Stimulated activated CD8-positive, alpha-beta memory T cell treated with anti-CD3 and anti-CD28 coated beads, Interleukin-15, amount 100 ng/mL, for 48 hours (primary cell): ENCODE data around the gene KAT2B.

Experiments used
- DNase-seq, 2 donors: peaks; one replicate each; pipeline ENCODE4 v3.0.0-alpha.2; 2020; ENCODE audit warnings: low read depth in 2 of 2

Gene KAT2B

DNA sequence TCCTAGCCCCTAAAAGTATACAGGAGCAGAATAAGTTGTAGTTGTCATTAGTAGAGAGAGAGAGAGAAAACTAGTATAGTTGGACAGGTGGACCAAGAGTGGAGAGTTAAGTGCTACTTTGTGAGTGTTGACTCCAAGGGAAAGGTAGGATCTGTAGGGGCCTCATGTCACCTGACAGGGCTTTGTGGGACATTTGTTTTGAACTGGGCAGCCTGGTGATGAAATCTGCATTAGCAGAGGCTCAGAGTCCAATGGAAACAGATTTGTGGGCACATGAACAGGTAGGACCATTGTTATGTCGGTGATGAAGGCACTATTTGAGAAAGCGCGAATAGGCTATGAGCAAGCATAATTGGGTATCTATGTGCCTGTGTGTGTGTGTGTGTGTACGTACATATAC is 102.3 kb downstream of the KAT2B start:
- DNase-seq, result no peak

DNA sequence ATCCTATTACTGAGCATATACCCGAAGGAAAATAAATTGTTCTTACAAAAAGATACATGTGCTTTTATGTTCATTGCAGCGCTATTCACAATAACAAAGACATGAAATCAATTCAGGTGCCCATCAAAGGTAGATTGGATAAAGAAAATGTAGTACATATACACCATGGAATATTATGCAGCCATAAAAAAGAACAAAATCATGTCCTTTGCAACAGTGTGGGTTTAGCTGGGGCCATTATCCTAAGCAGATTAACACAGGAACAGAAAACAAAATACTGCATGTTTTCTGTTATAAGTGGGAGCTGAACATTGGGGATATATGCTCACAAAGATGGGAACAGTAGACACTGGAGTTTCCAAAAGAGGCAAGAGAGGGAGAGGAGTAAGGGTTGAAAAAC is 103.3 kb downstream of the KAT2B start:
- DNase-seq, result no peak

DNA sequence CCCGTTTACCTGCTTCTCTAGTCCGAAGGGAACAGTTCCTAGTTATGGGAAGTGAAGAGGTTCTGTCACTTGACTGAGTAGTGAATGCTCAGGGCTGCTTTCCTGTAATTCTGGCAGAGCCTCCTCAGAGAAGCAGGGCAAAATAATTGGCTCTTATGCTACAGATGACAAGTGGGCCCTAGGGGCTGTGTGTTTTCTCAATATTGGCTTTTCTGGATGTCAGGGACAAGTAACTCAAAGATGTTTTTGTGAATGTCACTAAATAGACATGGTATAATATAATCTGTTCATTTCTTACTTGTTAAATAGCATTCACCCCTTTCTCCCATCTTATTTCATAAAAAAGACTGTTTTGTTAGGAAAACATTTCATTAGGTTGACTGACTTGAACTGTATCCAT is 105.6 kb downstream of the KAT2B start:
- no peak for DNase-seq

DNA sequence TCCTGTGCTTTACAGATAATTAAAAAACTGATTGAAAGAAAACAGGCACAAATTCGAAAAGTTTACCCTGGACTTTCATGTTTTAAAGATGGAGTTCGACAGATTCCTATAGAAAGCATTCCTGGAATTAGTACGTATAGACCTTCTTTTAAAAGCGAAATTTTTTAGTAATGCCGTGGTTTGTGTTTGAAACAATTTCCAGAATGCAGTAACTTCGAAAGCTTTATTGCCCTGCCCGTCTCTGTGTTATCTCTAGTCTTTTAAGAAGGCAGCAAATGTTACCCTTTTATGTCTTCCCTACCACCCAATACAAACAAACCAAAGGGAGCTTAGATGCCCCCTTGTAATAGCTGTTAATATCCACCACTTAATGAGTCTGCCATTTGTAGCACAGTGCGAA is 106.1 kb downstream of the KAT2B start:
- no peak for DNase-seq

DNA sequence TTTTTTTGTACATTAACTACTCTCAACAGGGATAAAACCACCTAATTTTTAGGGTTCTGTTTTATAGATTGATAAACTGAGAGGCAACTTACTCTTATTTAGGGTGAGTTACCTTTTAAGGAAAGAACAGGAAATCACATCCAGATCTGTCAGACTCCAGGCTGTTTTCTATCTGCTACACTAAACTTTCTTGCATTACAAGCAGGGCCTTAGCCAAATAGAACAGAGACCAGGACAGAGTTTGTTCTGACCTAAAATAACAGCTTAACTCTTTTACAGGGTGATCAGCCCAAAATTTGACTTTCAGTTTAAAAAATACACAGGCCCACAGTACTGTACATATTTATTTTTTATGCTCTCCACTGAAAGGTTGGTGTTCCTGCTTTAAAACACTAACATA is 107.1 kb downstream of the KAT2B start:
- no peak for DNase-seq

DNA sequence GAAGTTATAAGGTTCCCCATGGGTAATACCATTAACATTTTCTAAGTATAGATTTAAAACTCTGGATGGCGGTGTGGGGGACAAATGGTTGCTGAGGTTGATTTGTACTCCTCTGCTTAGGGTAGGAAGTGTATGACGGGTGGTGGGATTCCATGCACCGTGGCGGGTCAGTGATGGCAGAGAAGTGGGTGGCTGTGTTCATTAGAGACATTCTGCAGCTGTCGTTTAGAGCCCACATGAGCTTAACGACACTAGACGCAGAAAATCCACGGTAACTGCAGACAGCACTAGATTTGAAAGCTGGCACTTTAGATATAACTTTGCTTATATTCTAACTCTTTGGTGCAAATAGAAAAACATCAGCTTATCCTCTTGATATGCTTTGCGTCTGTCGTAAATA is 108.2 kb downstream of the KAT2B start:
- no peak for DNase-seq

DNA sequence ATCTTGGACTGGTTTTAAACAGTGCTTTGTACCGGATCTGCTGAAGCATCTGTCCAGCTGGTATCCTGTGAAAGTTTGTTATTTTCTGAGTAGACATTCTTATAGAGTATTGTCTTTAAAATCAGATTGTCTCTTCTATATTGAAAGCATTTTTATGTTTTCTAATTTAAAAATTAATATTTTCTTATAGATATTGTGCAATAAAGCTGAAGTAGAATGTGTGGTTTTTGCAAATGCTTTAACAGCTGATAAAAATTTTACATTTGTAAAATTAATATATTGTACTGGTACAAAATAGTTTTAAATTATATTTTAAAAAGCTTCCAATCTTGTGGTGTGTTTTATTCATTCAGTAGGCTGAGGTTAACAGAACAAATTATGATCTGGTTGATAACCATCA is 113.8 kb downstream of the KAT2B start:
- DNase-seq, result no peak

DNA sequence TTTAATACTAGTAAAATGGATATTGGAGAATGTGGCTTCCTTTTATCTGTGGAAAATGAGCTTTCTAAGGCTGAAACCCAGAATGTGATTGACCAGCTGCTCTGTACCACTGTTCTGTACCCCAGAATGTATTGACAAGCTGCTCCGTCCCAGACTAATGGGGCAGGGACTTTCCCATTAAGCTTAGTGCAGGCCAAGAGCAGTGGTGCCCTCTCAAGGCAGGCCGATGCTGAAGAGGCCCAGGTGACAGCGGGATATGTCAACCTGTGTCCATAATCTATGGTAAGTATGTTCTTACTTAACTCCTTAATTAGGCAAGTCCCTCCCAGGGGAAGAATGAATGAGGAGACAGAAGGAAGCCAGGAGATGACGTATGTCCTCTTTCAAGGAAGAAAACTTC is 114.7 kb downstream of the KAT2B start:
- DNase-seq, result no peak

DNA sequence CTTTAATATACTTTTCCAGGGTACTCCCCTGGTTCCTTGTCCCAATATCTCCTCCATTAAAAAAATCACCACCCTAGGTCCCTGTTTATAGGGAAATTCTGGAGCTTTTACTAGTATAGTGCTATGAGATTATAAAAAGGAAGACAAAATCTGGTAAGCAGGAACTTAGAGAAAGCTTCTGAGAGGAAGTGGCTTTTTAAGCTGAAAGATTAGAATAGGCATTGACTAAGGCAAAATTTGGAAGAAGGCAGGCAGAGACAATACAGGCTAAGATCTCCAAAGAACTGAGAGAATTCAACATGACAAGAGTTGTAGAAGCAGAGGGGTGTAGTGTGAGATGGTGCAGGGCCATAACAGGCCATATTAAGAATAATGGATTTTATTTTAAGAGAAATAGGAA is 120.0 kb downstream of the KAT2B start:
- DNase-seq, result no peak

DNA sequence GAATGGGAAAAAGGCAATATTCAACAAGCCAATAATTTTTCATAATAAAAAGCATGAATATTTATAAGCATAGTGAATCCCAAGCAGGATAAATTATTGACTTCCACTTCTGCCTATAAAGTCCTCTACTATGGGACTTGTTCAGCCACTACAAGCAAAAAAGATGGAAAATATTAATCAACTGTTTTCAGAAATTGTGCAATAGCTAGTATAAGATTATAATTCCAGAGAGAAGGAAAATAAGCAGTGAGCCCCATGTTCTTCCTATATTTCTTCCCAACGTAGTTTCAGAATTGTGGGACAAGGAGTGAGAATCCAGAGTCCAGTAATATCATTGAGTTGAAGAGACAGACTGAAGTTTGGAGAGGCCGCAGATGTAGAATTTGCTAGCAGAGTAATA is 121.5 kb downstream of the KAT2B start:
- DNase-seq, result no peak

DNA sequence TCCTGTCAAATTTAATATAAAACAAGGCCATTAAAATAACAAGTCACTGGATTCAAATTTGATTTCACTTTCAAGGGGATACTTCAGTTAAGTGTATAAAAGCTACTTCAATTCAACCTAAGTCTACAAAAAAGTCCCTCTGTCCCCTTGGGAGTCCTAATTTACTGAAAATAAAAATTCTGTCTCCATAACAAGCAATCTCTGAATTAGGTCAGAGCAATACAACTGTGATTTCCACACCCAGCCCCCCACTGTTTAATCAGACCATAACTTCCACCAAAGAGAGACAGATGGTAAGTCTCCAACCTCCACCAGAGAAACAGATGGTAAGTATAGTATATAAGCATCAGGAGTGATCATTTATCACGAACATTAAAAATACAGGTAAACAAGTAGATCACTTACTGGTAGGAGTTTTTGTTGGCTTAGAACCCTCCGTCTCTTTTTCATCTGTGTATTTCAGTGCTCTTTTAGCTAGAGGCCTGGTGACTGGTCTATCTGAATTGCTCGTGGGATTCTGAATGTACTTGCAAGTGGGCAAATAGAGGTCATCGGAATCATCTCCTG is 133.7 kb downstream of the KAT2B start:
- DNase-seq, result no peak

DNA sequence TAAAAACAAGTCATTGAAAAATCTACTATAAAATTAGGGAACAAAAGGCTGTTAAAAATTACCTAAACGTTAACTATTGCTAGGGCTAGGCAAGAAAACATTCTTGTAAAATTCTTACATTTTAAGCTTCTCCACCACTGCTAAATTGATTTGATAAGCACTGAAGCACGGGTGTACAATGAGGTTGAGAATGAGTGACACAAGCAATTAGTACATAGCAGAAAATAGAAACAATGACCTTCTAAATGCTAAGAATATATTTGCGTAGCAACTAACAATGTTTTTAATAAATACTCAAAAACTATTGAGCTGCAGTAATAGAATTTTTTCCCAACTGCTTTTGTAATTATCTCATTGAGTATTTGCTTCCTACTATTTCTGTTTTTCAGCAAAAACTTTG is 141.0 kb downstream of the KAT2B start:
- DNase-seq, result no peak

DNA sequence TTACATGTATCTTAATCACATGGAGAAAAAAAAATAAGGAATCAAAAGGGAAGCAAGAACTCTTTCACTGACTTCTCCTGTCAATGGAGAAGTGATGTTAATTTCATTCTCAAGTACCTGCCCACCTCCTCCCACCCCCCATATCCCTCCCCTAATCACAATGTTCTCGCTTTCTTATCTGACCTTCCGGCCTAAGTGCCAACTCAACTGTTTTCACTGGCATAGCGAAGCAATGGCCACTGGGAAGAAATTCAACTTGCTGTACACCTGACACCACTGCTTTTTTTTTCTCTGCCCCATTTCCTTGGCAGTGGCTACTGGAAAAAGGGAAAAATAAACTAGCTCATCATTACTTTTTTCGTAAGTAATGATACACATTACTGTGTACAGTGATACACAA is 142.0 kb downstream of the KAT2B start:
- DNase-seq, result no peak

DNA sequence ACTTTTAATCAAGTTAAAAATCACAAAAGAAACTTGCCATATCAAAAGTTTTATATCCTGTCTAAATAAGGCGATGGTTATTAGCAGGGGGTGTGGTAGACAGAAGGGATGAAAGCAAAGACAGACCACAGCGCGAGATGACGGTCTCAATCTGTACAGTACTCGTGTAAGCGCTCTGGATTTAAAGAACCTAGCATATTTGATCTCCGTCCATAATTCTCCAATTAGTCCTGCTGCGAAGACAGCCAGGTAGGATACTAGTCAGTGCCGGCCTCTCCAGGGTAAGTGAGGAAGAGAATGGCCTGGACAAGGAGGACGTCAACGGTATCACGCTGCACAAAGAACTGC is 145.1 kb downstream of the KAT2B start:
- no peak for DNase-seq

DNA sequence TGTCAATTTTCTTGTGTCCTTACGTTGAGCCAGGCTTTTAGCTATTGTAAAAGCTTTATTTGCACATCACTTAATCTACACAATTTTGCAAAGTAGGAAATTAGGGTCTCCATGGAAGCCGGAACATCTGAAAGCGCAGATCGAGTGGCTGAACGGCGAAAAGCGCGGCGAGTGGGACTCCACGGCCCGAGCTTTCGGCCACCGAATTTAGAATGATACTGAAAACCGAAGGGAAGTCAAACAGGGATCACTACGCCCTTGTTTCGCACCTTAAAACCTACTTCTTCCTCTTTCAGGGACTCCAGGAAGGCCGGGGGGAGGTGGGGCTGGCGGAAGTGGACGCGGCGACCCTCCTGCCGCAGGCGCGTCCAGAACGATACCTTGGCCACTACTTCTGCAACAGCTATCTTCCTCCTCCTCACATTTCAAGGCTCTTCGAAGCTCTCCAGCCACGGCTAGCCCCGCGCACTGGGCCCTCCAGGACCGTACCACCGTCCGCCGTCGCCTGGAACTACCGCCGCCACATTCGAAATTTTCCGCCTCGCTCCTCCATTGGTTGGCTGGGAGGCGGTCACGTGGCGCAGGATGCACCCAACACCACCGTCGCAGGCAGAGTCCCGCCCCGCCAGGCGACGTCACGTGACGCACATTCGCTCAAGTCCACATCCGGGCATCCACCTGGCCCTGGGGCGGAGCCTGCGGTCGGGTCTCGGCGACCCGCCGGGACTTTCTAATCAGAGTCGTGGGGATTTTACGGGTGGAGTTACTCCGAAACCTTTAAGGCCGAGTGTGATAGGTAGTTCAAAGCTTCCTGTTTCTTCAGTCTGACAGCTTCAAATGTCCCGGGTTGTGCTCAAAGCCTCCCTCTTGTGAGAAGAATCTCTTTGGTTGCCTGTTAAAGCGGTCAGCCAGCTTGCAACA is 145.7 kb downstream of the KAT2B start, which contains the start of gene SGO1:
SGO1 (minus strand) TSS at position 528 of the 921 bp plus-strand sequence. CDS start 2,179 bp downstream, outside the sequence.
- DNase-seq, result peak; percentile 99 to 100

DNA sequence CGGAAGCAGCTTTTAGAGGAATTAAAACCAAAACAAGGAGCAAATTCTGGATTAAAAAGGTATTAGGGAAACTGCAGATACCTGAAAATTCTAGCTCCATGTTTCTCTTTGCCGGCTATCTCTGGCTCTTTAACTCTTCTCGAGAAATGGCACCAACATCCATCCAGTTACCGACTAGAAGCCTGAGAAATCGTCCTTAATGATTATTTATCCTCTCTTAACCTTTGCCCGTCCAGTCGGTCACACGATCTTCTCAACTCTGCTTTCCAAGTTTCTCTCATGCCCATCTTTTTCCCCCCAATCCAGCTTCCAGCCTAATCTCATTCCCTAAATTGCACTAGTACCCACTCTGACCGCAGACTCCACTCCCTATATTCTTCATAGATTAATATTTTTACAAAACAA is 146.4 kb downstream of the KAT2B start:
- no peak for DNase-seq

DNA sequence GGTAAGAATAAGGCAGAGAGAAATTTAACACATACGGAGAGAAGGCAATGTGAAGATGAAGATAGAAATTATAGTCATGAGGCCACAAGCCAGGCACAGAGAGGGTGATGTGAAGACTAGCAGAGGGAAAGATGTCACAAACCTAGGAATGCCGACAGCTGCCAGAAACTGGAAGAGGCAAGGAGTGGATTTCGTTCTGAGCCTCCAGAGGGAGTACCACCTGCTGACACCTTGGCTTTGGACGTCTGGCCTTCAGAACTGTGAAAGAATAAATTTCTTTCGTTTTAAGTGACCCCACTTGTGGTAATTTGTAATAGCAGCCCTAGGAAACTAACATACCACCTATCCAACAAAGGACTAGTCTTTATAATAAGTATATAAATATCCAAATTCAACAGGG is 150.7 kb downstream of the KAT2B start:
- DNase-seq, result no peak

DNA sequence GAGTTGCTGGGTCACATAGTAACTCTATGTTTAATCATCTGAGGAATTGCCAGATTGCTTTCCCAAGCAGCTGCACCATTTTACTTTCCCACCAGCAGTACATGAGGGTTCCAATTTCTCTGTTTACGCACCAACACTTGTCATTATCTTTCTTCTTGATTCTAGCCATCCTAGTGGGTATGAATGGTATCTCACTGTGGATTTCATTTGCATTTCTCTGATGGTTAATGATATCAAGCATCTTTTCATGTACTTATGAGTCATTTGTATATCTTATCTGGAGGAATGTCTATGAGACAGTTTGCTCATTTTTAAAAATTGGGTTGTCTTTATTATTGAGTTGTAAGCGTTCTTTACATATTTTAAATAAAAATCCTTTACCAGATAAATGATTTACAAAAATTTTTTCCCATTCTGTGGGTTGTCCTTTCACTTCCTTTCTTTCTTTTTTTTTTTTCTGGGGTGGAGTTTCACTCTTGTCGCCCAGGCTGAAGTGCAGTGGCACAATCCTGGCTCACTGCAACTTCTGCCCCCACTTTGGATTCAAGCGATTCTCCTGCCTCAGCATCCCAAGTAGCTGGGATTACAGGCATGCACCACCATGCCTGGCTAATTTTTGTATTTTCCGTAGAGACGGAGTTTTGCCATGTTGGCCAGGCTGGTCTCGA is 154.7 kb downstream of the KAT2B start:
- DNase-seq, result no peak

DNA sequence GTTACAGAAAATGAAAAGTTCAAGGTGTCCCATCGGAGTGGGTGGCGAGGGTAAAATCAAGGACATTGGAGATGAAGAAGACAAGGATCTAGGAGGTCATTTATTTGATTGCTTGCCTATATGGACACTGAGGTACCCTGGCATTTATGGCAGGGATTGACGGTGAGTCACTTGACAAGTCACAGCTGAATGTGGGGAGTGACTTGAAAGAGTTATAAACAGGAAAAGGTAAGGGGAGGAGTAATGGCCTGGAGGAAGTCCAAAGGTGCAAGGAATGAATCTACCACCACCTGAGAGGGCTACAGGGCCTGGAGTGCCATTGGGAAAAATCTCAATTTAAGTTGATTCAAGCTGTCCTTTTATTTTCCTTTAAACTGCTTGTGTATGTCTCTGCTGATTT is 157.5 kb downstream of the KAT2B start:
- no peak for DNase-seq

DNA sequence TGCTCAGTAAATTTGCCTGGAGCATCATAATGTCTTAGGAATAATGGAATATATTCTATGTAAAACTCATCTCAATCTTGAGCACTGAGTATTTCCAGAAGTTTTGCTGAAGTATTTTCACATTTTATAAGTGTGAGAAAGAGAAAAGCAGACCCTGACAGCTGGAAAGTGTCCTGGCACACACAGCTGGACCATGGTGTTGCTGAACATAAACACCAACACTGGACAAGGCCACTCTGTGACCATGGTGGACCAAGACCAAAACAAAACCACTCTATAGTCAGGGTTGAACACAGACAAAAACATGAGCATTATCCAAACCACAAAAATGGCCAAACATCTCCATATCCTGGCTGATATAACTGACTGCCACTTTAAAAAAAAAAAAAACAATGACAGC is 160.9 kb downstream of the KAT2B start:
- DNase-seq, result no peak
